Body of pancreas (tissue), 4 donors: ENCODE data around the gene HMGB3.

ENCODE experiments used
- POLR2A ChIP-seq, 3 donors: fragments of 450-650 bp; IDR thresholded peaks; one replicate each; pipeline ENCODE4 v1.6.1; 2016; ENCODE audit warnings: antibody characterized with exemption in 3 of 3, mild to moderate bottlenecking in 2 of 3
- TF ChIP-seq, protein P1 (sequence below), 7 experiments: fragments of 450-650 bp in 4 of 7; fragments of 200-600 bp in 3 of 7; sonication (generic) in 3 of 7; IDR thresholded peaks; one replicate each; pipeline ENCODE4 v1.5.1; 2016 to 2019; ENCODE audit warnings: antibody characterized with exemption in 7 of 7

GRCh38 chrX:150935467-150935866 is 47.7 kb upstream of the HMGB3 start:
- TF ChIP-seq, protein P1, sequence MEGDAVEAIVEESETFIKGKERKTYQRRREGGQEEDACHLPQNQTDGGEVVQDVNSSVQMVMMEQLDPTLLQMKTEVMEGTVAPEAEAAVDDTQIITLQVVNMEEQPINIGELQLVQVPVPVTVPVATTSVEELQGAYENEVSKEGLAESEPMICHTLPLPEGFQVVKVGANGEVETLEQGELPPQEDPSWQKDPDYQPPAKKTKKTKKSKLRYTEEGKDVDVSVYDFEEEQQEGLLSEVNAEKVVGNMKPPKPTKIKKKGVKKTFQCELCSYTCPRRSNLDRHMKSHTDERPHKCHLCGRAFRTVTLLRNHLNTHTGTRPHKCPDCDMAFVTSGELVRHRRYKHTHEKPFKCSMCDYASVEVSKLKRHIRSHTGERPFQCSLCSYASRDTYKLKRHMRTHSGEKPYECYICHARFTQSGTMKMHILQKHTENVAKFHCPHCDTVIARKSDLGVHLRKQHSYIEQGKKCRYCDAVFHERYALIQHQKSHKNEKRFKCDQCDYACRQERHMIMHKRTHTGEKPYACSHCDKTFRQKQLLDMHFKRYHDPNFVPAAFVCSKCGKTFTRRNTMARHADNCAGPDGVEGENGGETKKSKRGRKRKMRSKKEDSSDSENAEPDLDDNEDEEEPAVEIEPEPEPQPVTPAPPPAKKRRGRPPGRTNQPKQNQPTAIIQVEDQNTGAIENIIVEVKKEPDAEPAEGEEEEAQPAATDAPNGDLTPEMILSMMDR (IDR thresholded peaks at IDR 0.05), result no peak
- TF ChIP-seq POLR2A (IDR thresholded peaks at IDR 0.05), result no peak
